ENCODE data around the gene PPP1R3E. TPM values are rescaled to one million over a fixed set of nuclear protein-coding genes. Genes with fewer than 3 reads are reported as not detected.

PPP1R3E gene
- total and polyA plus RNA-seq, 2 of the 13 experiments (the other 11 are each of a cell fraction or from before 2014, with no cell fraction given) = 16.5 to 26.5 TPM

- peak; percentile 91 for TF ChIP-seq FOXJ3 (CRISPR knock-in tag; IDR thresholded peaks at IDR 0.05; ENCODE audit: borderline replicate concordance)
- TF ChIP-seq RBM22 (optimal IDR thresholded peaks at IDR 0.05; ENCODE audit: low read length) = peak; percentile 100
- peak; percentile 98 for TF ChIP-seq CREM (IDR thresholded peaks at IDR 0.05)
- TF ChIP-seq CREM (CRISPR knock-in tag; IDR thresholded peaks at IDR 0.05) = peak; percentile 50; the same call in 1 of the 2 replicates
- TF ChIP-seq ZNF329 (CRISPR knock-in tag; IDR thresholded peaks at IDR 0.05; ENCODE audit: low read depth) = peak; percentile 76; the same call in 1 of the 2 replicates
- TF ChIP-seq ONECUT2 (CRISPR knock-in tag; IDR thresholded peaks at IDR 0.05) = peak; percentile 13; the same call in 1 of the 2 replicates
- TF ChIP-seq EED (CRISPR knock-in tag; IDR thresholded peaks at IDR 0.05) = peak; percentile 83; the same call in 1 of the 2 replicates
Measured at GRCh38 chr14:23320584-23321571, 18.2 kb upstream of the PPP1R3E start, which contains the start of gene PABPN1 (continued).

- BruUV-seq (replicated peaks) = TSS peak; percentile 93
- ATAC-seq = no peak
- Histone ChIP-seq H4K20me1 (ENCODE audit: insufficient read depth, low read length) (peaks cover 10% of the 10 kb centered on the region; the same call in 1 of the 2 replicates), H3K27me3 (ENCODE audit: control insufficient read depth in 1 of 2, insufficient read depth in 2 of 2, low read length in 2 of 2) (peaks cover 0 to 6% of the 10 kb centered on the region in 2 experiments; a peak in 2 of 5 replicates), H3K36me3 (replicated peaks in 1 of 2; ENCODE audit: control insufficient read depth in 1 of 2, insufficient read depth in 2 of 2, low read length in 2 of 2) (peaks cover 17 to 32% of the 10 kb centered on the region in 2 experiments), H3K9me3 (ENCODE audit: low read length) (no peaks in the 10 kb centered on the region), H3K4me2 (ENCODE audit: low read depth, low read length) (peak overlapping the region; percentile 93), H2AFZ (ENCODE audit: low read length) (no peak overlapping the region), H3K9ac (ENCODE audit: insufficient read depth, low read depth, low read length) (peak overlapping the region; percentile 76), H3K79me2 (ENCODE audit: insufficient read depth, low read length) (peaks cover 23% of the 10 kb centered on the region), H3K4me1 (ENCODE audit: insufficient read depth, low read length) (peaks cover 36% of the 10 kb centered on the region), H3K27ac (ENCODE audit: extremely low read length, insufficient read depth, low read length) (peak overlapping the region; percentile 89), H3K4me3 (replicated peaks in 1 of 3; ENCODE audit: insufficient read depth in 1 of 3, low read depth in 2 of 3, low read length in 3 of 3) (peak overlapping the region; percentile 22 to 70 (median 46))
- POLR2A ChIA-PET = interaction anchor here (0.8 to 13.2 kb wide), 36 partner anchors 10 to 988 kb away, joined by 3 to 1053 read pairs (median 13); partner anchors contain the start of genes ACIN1, AJUBA, AP1G2 and BCL2L2
- DNase-seq (ENCODE audit: low spot score) = no peak
- FAIRE-seq = no peak
- CTCF ChIA-PET (ENCODE audit: low intra/inter-chr PET ratio, low total read pairs) = no interaction called here
- in situ Hi-C loops (cut with HindIII; ENCODE audit: extremely low pct_ligation_motif_present, low pct_unique_long_range_greater_than_20kb) (loop anchor here (5.0 to 25.0 kb wide), 2 partner anchors 237 to 817 kb away; partner anchors contain the start of genes EMC9, FITM1, PSME1 and PSME2), intact Hi-C loops (cut with micrococcal nuclease; ENCODE audit: unreplicated experiment) (no loop called here)
- 98% methylated on average over 17 of the region's 17 CpGs for WGBS (ENCODE audit: low lambda C conversion rate)
- TF ChIP-seq BRCA1 (CRISPR knock-in tag; IDR thresholded peaks at IDR 0.05) (no peak), ARHGAP35 (CRISPR knock-in tag; IDR thresholded peaks at IDR 0.05; ENCODE audit: borderline replicate concordance) (no peak), FOXO1 (CRISPR knock-in tag; IDR thresholded peaks at IDR 0.05) (no peak), NR1H2 (CRISPR knock-in tag; IDR thresholded peaks at IDR 0.05; ENCODE audit: borderline replicate concordance, low read depth) (no peak), THAP9 (CRISPR knock-in tag; IDR thresholded peaks at IDR 0.05; ENCODE audit: borderline replicate concordance) (no peak), GATAD1 (CRISPR knock-in tag; IDR thresholded peaks at IDR 0.05) (no peak), SMC3 (IDR thresholded peaks at IDR 0.05; ENCODE audit: low read length) (no peak), CENPBD1 (CRISPR knock-in tag; IDR thresholded peaks at IDR 0.05; ENCODE audit: borderline replicate concordance, low read depth) (0 out of 2 replicates have a peak, but pooled peaks have one; percentile 0), ZBTB3 (CRISPR knock-in tag; IDR thresholded peaks at IDR 0.05; ENCODE audit: borderline replicate concordance, low read depth) (no peak), ZFP90 (CRISPR knock-in tag; IDR thresholded peaks at IDR 0.05; ENCODE audit: borderline replicate concordance) (no peak)
Measured at GRCh38 chr14:23319746-23320583, 17.3 kb upstream of the PPP1R3E start.
